ENCODE data around the gene FLNB.
"Not testable (repeated sequence)": the region's sequence is repeated elsewhere in the genome, so short reads cannot be mapped to it uniquely, and the experiment has no call there.

Gene FLNB

DNA sequence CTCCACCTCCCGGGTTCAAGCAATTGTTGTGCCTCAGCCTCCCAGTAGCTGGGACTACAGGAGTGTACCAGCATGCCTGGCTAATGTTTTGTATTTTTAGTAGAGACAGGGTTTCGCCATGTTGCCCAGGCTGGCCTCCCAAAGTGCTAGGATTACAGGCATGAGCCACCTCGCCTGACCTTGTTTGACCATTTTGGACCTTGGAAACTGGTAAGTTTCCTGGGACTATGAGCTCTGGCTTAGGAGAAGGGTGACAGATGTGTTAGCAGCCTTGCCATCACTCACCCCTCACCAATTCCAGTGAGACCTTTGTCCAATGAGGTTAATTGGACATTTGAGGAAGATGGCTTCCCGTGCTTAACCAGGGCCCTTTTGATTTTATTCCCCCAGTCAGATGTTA is 182.7 kb downstream of the FLNB start:
- DNase-seq = no peak

GRCh38 chr3:58191361-58191991 is 183.3 kb downstream of the FLNB start:
- no peak for DNase-seq

DNA sequence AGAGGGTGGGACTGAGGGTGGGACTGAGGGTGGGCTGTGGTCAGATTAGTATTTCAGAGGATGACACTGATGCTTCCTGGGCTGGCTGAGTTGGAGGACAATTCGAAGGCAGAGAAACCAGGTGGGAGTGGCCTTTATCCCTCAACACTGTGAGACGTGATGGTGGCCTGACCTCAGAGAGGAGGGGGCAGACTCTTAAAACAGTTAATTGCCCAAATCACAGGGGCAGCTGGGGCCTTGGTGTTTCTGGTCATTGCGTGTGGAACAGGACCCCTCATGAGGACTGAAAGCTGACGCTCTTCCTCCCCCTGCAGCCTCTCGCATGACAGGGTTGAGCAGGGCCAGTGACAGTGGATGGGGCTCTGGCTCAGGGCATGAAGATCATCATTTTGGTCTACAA is 183.8 kb downstream of the FLNB start:
- DNase-seq = no peak

- DNase-seq = no peak
Observed at GRCh38 chr3:58193682-58194407, 185.6 kb downstream of the FLNB start.

DNA sequence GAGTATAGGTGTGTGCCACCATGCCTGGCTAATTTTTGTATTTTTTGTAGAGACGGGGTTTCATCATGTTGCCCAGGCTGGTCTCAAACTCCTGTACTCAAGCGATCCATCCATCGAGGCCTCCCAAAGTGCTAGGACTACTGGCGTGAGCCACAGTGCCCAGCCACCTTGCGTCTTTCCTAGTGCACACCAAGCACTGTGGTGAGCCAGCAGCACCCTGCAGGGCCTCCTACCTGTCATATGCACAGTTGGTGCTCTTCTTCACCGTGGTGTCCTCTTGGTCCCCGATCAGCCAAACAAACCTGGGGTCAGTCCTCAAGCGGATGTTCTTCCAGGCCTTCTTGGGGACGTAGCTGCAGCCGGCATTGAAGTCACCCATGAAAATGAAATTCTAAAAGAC is 189.4 kb downstream of the FLNB start:
- DNase-seq = no peak

DNA sequence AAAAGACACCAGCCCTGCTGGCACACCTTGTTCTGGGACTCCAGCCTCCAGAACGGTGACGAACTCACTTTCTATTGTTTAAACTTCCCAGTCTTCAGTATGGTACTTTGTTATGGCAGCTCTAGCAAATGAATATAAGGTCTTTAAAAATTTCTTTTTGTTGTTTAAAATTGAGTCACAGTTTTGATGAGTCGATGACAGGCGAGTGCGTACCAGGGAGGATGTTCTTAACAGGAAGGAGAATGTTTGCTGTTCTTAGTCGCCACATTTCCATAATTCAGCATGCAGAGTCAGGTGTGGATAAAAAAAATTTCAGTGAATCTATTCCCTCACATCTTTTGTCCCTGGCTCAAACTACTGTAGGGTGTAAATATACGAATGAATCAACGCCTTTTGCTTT is 190.1 kb downstream of the FLNB start:
- DNase-seq = no peak

DNA sequence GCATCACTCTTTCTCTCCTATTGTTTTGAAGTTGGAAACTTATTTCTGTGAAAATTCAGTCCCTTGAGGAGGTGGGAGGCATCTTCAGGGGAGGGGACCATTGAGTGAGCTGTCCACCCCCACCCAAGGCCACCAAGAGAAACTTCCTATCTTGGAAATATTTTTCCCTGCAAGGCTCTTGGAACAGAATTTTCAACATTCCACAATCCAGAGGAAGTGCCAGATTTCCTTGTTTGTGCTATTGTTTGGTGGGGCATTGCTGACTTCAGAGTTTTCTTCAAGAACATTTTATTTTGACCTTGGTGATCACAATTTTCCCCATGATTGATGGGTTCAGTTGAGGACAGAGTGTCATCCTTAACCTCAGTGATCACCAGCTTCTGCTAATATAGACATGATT is 190.6 kb downstream of the FLNB start:
- DNase-seq = no peak

GRCh38 chr3:58200121-58200709 is 192.0 kb downstream of the FLNB start:
- DNase-seq = no peak

- no peak for DNase-seq
Observed at GRCh38 chr3:58200846-58201355, 192.7 kb downstream of the FLNB start.

DNA sequence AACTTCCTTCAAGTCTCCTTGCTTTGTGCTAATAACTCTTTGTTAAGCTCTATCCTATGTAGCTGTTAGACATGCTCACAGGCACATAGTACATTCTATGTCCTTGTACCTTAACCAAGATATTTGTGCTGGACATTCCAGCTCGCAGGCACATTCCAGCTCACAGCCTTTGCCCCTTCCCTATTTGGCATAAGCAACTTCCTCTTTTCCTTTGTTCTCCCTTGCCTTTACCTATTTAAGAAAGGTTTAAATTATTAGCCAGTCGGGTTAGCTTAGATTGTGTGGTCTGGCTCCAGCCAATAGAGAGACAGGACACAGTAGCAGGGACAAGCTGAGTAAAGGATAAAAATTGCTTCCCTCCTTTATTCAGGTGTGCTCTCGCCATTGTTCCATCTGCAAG is 193.2 kb downstream of the FLNB start:
- DNase-seq = not testable (repeated sequence)

DNA sequence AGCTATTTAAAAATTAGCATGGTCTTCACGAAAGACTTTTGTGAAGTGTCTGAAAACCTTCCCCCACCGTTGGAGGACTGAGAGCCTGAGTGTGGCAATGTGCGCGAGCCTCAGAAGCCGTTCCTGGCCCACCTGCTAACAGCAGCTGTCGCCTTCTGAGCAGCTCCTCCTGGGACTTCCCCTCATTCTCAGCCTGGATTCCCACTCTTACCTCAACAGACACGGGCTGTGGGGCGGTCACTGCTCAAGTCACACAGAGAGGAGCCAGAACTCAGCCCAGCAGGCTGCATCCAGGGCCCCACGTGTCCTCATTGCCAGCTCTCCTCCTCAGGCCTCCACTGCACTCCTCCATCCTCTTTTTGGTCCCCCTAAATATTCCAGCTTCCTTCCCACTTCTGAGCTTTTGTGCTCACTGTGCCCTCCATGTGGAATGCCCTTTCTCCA is 194.7 kb downstream of the FLNB start:
- no peak for DNase-seq

DNA sequence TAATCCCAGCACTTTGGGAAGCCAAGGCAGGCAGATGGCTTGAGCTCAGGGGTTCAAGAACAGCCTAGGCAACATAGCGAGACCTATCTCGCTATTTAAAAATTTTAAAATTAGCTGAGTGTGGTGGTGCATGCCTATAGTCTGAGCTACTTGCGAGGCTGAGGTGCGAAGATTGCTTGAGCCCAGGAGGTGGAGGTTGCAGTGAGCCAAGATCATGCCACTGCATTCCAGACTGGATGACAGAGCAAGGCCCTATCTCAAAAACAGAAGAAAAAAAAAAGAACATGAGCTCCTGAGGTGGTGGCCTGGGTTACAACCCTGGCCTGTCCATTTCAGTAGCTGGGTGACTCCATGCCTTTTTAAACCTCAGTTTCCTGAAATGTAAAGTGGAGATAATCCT is 195.3 kb downstream of the FLNB start:
- no peak for DNase-seq

DNA sequence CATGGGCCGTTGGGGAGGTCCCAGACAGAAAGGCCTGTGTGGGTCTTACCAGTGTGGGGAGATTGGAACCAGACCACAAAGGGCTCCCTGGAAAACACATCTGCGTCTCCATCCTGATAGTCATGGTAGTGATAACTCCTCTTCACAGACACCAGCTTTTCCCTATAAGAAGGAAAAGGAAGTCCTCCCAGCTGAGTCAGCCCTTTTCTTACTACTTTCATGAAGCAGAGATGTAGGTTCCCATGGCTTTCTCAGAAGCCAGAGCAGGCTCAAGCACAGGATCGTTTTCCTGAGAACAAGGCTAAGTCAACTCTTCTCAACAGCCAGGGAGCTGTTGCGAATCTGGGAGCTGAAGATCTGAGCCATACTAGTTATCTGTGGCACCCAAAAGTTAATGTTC is 196.5 kb downstream of the FLNB start:
- DNase-seq = no peak

GRCh38 chr3:58205981-58206380 is 197.8 kb downstream of the FLNB start:
- DNase-seq = no peak

DNA sequence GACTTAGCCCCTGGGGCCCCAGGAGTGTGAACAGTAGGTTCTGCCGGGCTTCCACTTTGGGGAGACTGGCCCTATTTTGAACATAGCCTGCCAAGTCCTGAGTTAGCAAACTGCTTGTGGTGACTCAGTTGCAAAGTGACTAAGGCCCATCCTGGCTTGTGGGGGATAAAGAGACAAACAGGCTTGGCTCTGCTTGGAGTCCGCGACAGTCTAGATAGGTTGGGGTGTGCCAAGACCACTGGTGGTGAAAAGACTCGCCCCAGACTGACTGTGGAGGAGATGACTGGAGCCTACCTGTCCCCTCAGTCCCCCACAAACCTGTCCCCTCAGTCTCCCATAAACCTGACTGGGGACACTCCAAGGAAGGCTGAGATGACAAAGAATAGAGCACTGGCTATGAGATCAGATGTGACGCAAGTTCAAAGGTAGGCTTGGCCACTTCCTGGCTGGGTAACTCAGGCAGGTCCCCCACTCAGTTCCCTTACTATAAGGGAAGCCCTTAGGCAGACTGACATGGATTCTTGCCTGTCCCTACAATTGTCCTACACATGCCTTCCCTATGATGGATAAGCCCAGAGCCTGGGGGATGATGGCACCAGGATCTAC is 198.3 kb downstream of the FLNB start:
- no peak for DNase-seq

DNA sequence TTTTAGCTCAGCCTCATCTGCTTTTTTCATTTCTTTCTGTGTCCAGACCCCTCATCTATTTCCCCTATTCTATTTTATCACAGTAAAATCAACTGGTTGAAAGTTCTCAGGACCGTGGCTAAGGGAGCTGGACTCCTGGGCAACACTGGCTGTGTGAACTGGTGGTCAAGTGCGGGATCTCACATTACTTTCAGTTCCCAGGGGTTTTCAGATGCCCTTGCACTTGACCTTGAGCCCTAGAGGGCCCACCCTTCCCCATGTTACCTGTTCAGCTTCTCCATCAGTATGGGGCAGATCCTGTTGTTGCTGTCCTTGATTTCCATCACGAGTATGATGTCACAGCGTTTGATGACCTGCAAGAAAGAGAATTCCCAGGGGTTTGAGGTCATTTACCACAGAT is 199.7 kb downstream of the FLNB start:
- DNase-seq = no peak

DNA sequence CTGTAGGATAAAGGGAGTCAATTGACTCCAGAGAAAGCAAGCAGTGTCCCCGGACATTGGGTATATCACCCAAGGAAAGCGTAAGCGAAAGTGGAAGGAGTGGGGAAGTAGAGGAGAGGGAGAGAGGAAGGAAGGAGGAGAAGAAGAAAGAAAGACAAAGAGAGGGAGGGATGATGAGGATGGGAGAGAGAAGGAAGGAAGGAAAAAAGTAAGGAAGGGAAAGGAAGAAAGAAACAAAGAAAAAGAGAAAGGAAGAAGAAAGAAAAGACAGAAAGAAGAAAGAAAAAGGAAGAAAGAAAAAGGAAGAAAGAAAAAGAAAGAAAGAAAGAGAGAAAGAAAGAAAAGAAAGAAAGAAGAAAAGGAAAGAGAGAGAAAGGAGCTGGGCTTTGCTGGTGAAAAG is 201.7 kb downstream of the FLNB start:
- no peak for DNase-seq

DNA sequence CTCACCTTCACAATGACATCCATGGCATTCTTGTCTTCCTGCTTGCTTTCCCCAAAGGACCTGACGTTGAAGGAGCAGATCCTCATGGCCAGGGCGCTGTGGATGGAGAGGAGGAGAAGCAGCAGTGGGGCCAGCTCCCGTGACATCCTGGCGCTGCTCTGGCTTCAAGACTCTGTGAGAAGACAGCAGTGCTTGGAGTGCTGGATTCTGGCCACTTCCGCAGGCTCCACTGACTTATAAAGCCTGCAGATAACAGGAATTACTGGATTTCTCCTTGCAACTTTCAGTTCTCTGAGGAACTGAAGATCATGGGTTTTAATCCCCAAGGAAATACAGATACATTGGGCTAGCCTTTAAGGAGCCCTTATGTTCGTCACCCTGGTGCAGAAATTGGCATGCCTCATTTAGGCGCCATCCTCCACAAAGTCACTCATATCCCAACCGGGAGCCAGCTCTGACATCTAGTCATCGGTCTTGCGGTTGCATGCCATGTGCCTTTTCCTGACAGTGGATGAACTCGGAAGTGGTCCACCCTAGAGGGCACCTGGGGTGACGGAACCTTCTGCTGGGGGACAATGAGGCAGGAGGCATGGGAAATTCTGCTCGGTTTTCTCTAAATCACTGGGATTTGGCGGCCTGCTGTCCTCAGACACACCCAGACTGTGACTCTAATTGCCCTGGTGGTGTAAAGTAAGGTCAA is 202.7 kb downstream of the FLNB start, which contains the start of gene DNASE1L3:
Gene DNASE1L3 (minus strand): TSS at position 212 of the 700 bp plus-strand sequence. CDS start 66 bp downstream, at position 146.
- no peak for DNase-seq

DNA sequence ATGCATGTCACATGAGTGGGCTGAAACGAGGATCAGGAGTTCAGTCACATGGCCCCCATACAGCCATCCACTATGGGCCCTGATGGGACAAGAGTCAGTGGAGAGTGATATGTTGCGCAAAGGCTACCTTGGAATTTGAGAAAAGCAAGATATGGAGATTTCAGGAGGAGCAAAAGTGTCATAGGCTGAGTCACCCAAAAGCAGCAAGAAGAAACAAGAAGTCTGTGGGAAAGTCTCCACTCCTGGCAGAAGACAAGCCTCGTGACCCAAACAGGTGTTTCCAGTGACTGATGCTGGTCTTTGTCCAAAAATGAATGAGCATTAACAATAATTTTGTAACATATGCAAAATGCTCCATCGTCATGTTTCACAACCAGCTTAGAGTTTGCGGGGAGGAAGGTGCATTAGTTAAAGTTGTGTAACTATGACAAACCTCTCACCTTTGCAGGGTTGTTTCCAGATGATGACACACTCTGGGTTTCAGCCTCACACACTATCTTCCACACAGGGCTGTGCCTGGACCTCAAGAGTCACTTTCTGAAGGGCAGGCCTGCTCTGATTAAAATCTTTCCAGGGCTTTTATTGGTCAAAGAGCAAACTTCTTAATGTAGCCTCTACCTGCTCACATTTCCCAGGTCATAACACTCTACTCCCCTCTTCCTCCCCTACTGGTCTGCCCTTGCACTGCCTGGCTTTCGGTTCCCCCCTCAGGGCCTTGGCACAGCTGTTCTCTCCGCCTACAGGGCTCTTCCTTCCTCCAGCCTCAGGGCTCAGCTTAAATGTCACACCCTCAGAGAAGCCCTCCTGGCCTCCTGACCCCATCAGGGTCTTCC is 206.5 kb downstream of the FLNB start:
- no peak for DNase-seq

DNA sequence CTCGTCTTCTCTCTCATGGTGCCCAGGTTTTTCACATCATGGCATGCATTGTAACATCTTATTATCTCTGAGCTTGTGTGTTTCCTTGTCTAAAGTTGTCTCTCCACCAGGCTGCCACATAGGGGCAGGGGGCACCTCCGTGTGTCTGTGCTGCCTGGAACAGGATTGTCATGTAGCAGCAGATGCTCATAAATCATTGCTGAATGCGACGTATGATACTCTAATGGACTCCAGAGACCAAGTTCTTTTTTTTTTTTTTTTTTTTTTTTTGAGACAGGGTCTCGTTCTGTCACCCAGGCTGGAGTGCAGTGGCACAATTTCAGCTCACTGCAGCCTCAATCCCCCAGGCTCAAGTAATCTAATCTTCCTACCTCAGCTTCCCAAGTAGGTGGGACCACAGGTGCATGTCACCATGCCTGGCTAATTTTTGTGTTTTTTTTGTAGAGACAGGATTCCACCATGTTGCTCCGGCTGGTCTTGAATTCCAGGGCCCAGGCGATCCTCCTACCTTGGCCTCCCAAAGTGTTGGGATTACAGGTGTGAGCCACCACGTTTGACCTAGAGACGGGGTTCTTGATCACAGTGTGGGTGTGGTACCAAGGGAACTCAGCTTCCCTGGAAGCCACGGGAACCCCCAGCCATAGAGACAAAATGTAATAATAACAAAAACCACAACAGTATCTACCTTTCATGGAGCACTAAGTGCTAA is 207.2 kb downstream of the FLNB start:
- no peak for DNase-seq

- DNase-seq = no peak
Observed at GRCh38 chr3:58216496-58217195, 208.4 kb downstream of the FLNB start.

All from right hindlimb (tissue), 1 donor.